GM21576 (cell line): Measurements from ENCODE around the gene FUT8.
"Not testable (repeated sequence)": the region's sequence is repeated elsewhere in the genome, so short reads cannot be mapped to it uniquely, and the experiment has no call there.

ENCODE experiments used
- ATAC-seq: cut with Tn5 transposase; IDR thresholded peaks from one replicate; pipeline ENCODE4 v1.9.1; 2021; ENCODE audit warnings: mild to moderate bottlenecking, moderate library complexity; ENCODE audit not compliant: unreplicated experiment

FUT8 gene

DNA sequence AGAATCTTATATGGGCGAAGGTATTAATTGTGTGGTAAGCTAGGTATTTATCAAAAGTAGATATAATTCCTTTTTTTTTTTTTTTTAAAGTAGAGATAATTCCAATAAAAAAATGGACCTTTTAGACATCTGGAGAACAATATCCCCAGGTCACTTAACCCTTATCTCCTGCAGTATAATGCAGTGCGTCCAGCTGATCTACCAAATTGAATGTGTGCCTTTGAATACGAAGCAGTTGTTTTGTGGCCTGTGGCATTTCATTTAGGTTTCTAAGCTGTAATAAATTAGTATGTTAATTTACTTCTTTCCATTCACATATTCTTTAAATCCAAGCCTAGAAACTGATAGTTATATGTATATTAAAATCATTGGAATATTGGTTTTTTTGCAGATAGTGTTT is 3.1 kb downstream of the FUT8 start:
- ATAC-seq = no peak

DNA sequence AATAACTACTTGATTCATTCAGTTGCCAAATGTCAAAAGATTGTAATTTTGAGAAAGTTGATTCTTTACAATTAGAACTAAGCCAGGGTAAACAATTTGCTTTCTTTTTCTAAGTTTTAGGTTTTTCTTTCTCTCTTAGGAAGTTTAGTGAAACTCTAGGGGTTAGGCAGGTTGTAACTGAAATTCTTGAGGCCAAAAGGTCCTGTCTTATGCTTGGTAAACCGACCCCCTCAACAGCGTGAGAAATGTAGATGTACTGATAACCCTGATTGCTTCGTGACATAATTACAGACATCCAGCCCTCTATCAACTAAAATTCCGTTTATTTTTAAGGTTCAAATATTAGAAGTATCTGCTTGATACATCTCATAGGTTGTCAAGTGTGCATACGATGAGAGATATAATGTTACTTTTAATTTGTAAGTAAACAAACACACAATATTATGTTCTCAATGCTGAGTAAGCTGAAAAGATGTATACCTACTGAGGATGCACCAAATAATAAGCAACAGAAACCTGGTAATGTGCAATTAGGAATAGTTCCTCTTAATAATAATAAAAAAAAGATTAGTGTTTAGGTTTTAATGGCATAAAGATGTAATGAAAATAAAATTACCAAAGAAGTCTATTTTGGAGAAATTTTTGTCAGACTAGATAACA is 7.2 kb downstream of the FUT8 start:
- no peak for ATAC-seq

DNA sequence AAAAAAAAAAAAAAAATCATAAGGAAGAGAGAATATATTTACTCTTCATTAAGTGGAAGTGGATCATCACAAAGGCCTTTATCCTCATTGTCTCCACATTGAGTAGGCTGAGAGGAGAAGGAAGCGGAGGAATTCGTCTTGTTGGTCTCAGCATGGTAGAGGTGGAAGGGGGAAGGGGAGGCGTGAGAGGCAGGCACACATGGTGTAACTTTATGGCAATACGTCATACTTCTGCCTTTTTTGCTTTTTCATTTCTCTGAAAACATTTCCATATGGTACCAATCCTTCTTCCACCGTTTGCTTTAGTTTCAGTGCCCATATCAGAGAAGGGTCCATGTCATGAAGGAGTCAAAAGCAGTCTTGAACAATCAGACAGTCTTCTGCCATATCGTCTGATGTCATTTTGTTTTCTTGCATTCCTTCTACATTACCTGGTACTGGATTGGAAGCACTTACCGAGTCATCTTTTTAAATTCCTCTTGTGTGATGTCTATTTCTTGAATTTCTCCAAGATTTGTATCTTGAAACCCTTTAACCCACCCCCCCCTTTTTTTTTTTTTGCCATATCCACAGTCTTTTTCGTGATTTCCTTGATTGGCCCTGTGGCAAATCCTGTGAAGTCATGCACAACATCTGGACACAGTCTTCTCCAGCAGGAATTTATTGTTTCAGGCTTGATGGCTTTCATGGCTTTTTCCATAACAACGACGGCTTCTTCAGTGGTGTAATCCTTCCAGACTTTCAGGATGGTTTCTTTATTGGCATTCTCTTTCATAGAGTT is 8.9 kb downstream of the FUT8 start:
- no peak for ATAC-seq

GRCh38 chr14:65422088-65422834 is 9.7 kb downstream of the FUT8 start:
- no peak for ATAC-seq

DNA sequence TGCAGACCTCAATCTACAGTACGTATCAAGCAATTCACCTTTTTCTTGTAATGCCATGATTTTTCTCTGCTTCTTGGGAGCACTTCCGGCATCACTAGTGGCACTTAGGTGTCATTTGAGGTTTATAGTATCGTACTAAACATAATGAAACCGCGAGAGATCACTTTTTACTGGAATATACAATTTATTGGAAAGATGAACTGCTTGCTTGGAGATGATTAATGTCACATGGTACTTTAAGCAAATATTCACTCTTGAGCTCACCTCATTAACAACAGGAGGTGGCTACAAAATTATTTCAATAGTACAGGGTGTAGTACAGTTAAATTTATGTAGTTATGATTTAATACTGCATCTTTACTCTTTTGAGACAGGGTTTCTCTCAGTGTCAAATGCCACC is 11.5 kb downstream of the FUT8 start:
- ATAC-seq = no peak

DNA sequence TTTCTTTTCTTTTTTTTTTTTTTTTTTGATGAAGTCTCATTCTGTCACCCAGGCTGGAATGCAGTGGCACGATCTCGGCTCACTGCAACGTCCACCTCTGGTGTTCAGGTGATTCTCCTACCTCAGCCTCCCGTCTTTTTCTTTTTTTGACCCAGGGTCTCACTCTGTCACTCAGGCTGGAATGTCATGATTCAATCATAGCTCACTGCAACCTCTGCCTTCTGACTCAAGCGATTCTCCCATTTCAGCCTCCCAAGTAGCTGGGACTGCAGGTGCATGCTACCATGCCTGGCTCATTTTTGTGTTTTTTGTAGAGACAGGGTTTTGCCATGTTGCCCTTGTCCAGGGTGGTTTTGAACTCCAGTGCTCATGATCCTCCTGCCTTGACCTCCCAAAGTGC is 12.0 kb downstream of the FUT8 start:
- ATAC-seq = no peak

- no peak for ATAC-seq
These were observed 13.4 kb downstream of the FUT8 start for GRCh38 chr14:65425885-65426284.

DNA sequence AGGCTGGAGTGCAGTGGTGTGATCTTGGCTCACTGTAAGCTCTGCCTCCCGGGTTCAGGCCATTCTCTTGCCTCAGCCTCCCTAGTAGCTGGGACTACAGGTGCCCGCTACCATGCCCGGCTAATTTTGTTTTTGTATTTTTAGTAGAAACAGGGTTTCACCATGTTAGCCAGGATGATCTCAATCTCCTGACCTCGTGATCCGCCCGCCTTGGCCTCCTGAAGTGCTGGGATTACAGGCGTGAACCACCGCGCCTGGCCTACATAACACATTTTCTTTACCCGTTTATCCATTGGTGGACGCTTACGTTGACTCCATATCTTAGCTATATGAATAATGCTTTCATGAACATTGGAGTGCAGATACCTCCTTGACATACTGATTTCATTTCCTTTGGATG is 14.4 kb downstream of the FUT8 start:
- ATAC-seq = not testable (repeated sequence)

GRCh38 chr14:65428691-65429090 is 16.2 kb downstream of the FUT8 start:
- no peak for ATAC-seq

DNA sequence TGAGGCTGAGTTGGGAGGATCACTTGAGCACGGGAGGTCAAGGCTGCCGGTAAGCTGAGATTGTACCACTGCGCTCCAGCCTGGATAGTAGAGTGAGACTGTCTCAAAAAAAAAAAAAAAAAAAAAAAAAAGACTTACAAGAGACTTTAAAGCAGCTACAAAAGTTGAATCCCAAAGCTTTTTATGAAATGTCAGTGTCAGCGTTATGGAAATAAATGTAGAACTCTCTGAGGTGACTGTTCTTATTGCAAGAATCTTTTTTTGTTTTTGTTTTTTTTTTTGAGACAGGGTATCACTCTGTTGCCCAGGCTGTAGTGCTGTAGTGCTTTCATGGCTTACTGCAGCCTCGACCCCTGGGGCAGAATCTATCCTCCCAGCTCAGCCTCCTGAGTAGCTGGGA is 17.2 kb downstream of the FUT8 start:
- ATAC-seq = no peak

DNA sequence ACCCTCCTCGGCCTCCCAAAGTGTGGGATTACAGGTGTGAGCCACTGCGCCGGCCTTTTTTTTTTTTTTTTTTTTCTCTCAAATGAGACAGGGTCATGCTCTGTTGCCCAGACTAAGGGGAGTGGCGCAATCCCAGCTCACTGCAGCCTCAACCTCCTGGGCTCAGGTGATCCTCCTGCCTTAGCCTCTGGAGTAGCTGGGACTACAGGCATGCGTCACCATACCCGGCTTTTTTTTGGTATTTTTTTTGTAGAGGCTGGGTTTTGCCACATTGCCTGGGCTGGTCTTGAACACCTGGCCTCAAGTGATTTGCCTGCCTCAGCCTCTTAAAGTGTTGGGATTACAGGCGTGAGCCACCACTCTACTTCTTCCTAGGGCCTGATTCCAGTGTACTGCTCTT is 18.7 kb downstream of the FUT8 start:
- ATAC-seq = no peak

DNA sequence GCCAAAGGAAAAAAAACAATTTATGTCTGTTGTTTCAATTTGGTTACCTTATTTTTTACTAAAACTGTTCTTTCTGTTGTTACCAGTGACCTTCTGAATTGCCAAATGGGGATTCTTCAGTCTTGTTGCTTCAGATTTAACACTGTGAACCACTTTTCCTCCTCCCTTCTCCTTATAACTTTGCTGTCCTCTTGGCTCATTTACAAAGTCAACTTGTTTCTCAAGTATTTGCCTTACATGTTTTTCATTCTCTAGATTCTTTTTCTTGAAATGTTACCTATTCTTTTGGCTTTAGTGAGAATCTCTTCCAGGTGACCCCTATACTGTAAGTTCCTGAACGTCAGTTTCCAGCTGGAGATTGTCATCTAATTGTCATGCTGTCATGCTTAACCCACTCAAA is 19.4 kb downstream of the FUT8 start:
- no peak for ATAC-seq

DNA sequence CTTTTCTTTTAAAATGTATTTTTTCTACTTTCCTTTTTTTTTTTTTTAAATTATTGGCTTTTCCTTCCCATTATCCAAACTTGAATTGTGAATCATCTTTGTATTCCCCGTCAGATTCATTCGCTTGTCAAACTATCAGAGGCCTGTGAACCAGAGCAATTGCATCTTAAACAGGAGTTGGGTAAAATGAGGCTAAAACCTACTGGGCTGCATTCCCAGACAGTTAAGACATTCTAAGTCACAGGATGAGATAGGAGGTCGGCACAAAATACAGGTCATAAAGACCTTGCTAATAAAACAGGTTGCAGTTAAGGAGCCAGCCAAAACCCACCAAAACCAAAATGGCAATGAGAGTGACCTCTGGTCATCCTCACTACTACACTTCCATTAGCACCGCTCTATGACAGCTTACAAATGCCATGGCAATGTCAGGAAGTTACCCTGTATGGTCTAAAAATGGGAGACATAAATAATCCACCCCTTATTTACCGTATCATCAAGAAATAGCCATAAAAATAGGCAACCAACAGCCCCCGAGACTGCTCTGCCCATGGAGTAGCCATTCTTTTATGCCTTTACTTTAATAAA is 19.9 kb downstream of the FUT8 start:
- ATAC-seq = no peak

DNA sequence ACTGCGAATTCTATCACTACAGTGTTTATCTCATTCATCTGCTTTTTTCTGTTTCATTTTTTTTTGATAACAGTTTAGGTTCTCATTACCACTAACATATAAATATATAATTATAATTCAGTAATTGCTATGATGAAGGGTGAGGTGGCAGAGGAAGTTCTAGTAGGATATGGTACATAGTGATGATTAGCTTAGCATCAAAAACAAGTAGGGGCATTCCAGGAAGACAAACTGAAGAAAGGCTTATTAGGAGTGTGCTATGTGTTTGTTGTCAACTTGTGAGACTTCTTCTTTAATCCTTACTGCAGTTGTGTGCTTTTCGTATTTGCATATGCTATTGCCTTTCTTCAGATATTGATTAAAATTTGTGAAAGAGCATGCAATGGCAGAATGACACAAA is 20.6 kb downstream of the FUT8 start:
- no peak for ATAC-seq

DNA sequence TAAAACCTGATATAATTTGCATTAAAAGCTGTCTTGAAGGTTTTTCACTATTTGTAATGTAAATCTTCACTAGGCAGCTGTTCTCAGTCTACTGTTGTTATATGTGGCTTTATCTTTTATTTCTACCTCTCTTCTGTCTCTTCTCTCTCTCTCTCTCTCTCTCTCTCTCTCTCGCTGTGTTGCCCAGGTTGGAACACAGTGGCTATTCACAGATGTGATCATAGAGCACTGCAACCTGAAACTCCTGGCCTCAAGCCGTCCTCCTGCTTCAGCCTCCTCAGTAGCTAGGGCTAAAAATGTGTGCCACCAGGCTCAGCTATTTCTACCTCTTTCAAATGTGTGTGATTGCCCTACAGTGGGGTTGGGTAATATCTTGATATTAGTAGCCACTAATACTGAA is 21.1 kb downstream of the FUT8 start:
- ATAC-seq = no peak

- ATAC-seq = no peak
These were observed 21.8 kb downstream of the FUT8 start for GRCh38 chr14:65434216-65434850.

DNA sequence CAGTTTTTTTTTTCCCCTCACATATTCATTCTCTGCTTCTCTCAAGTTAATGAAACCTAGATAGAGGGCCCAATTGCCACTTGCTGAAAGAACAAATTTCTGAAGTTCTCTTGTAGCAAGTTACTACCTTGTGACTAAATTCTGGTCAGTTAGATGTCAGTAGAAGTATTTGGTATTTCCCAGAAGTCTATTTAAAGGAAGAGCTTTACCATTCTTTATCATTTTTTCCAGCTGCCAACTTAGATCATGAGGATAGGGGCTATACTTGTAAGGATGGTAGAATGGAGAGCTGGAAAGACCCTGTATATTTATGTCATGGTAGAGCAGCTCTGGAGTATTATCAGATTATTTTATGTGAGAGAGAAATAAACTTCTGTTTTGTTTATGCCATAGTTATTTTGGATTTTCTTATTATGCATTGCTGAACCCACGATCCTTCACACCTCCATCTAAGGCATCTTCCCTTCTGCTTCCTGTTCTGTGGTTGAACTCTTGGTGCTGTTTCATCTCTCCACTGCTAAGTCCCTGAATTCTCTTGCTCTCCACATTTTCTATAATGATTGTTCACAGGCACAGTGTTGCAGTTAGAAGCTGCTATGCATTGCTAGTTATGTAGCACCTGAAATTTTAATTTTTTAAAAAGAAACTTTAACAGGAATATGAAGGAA is 25.9 kb downstream of the FUT8 start:
- no peak for ATAC-seq

- ATAC-seq = no peak
These were observed 26.6 kb downstream of the FUT8 start for GRCh38 chr14:65439117-65439516.

GRCh38 chr14:65440230-65440629 is 27.7 kb downstream of the FUT8 start:
- no peak for ATAC-seq

DNA sequence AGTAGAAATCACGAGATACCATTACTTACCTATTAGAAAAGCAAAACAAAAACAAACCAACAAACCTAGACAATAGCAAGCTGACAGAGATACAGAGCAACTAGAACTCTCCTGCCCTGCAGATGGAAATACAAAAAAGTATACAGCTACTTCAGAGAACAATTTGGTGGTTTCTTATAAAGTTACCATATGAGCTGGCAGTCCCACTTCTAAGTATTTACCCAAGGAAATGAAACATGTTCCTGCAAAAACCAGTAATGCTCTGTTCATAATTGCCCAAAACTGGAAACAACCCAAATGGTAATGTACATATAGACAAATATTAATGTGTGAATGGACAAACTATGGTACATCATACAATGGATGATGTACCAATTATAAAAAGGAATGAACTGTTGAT is 31.7 kb downstream of the FUT8 start:
- no peak for ATAC-seq

DNA sequence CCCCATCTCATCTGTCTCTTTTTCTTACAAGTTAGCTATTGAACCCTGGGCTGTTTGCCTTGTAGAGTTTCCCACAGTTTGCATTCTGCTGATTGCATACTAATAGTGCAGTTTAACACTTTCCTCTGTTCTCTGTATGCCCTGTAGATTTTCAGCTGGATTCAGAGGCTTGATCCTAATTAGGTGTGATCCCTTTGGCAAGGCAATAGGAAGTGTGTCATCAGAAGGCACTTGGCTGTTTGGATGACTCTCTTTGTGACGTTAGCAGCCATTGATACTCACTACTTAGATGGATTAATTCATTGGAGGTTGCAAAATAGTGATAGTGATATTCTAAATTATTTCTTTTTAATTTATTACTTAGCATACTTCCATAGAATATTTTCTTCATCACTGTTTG is 33.6 kb downstream of the FUT8 start:
- ATAC-seq = no peak
